Measurements from ENCODE around the gene IMMP2L. TPM values are rescaled to one million over a fixed set of nuclear protein-coding genes. Genes with fewer than 3 reads are reported as not detected.

The IMMP2L gene
- polyA plus RNA-seq, 1 donor: 21.0 TPM

GRCh38 chr7:111232249-111233084 lies 329.8 kb downstream of the IMMP2L start:
- no peak for DNase-seq
- no peaks in the 10 kb centered on the region for H3K9me3 ChIP-seq (ENCODE audit: control insufficient read depth, low read depth, low read length)
- WGBS (ENCODE audit: insufficient coverage, low lambda C conversion rate): no CpG with 5 or more reads among the region's 3 CpGs
- H3K4me3 ChIP-seq (ENCODE audit: low read length): no peak overlapping the region
- no peaks in the 10 kb centered on the region for H3K4me1 ChIP-seq (ENCODE audit: control insufficient read depth, insufficient read depth, low read length)
- no peaks in the 10 kb centered on the region for H3K36me3 ChIP-seq (ENCODE audit: control insufficient read depth, insufficient read depth, low read length)
- H3K27me3 ChIP-seq (ENCODE audit: control insufficient read depth, insufficient read depth, low read length): no peaks in the 10 kb centered on the region
- H3K27ac ChIP-seq (ENCODE audit: low read length): no peak overlapping the region

DNA sequence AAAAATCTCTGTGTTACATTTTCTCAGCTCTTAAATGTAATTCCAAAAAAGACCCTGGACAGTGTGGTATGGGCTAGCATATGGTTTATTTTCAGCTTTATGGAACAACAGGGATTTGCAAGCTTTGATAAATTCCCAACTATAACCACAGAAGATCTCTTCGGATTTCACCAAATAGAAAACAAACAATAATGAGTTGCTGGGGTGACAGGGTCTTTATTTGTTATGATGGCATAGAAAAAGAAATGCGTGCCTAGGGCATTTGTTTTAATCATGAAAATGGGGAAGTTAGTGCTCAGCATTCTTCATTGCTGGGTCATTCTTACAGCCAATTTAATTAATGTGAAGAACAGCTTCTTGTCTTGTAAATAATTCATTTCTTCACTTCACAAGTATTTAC lies 332.4 kb downstream of the IMMP2L start:
- Histone ChIP-seq H3K27ac (ENCODE audit: low read length) (no peak overlapping the region), H3K27me3 (ENCODE audit: control insufficient read depth, insufficient read depth, low read length) (no peaks in the 10 kb centered on the region), H3K4me3 (ENCODE audit: low read length) (no peak overlapping the region), H3K36me3 (ENCODE audit: control insufficient read depth, insufficient read depth, low read length) (no peaks in the 10 kb centered on the region), H3K9me3 (ENCODE audit: control insufficient read depth, low read depth, low read length) (no peaks in the 10 kb centered on the region), H3K4me1 (ENCODE audit: control insufficient read depth, insufficient read depth, low read length) (no peaks in the 10 kb centered on the region)
- no peak for DNase-seq
- 83% methylated on average over 1 of the region's 2 CpGs for WGBS (ENCODE audit: insufficient coverage, low lambda C conversion rate)

- H3K36me3 ChIP-seq (ENCODE audit: control insufficient read depth, insufficient read depth, low read length): no peaks in the 10 kb centered on the region
- no peak overlapping the region for H3K27ac ChIP-seq (ENCODE audit: low read length)
- H3K4me3 ChIP-seq (ENCODE audit: low read length): no peak overlapping the region
- H3K9me3 ChIP-seq (ENCODE audit: control insufficient read depth, low read depth, low read length): no peaks in the 10 kb centered on the region
- DNase-seq: peak in 1 of 2 donors; percentile 8
- no peaks in the 10 kb centered on the region for H3K4me1 ChIP-seq (ENCODE audit: control insufficient read depth, insufficient read depth, low read length)
- H3K27me3 ChIP-seq (ENCODE audit: control insufficient read depth, insufficient read depth, low read length): no peaks in the 10 kb centered on the region
- WGBS (ENCODE audit: insufficient coverage, low lambda C conversion rate): 90% methylated on average over 2 of the region's 4 CpGs
Measured at GRCh38 chr7:111229181-111229740, 333.0 kb downstream of the IMMP2L start.

- no peaks in the 10 kb centered on the region for H3K9me3 ChIP-seq (ENCODE audit: control insufficient read depth, low read depth, low read length)
- H3K36me3 ChIP-seq (ENCODE audit: control insufficient read depth, insufficient read depth, low read length): no peaks in the 10 kb centered on the region
- WGBS (ENCODE audit: insufficient coverage, low lambda C conversion rate): no CpG with 5 or more reads among the region's 1 CpG
- H3K27ac ChIP-seq (ENCODE audit: low read length): no peak overlapping the region
- H3K27me3 ChIP-seq (ENCODE audit: control insufficient read depth, insufficient read depth, low read length): no peaks in the 10 kb centered on the region
- no peak for DNase-seq
- no peaks in the 10 kb centered on the region for H3K4me1 ChIP-seq (ENCODE audit: control insufficient read depth, insufficient read depth, low read length)
- H3K4me3 ChIP-seq (ENCODE audit: low read length): no peak overlapping the region
Measured at GRCh38 chr7:111228437-111228836, 333.9 kb downstream of the IMMP2L start.

- Histone ChIP-seq H3K27ac (ENCODE audit: low read length) (no peak overlapping the region), H3K27me3 (ENCODE audit: control insufficient read depth, insufficient read depth, low read length) (no peaks in the 10 kb centered on the region), H3K4me3 (ENCODE audit: low read length) (no peak overlapping the region), H3K4me1 (ENCODE audit: control insufficient read depth, insufficient read depth, low read length) (no peaks in the 10 kb centered on the region), H3K36me3 (ENCODE audit: control insufficient read depth, insufficient read depth, low read length) (no peaks in the 10 kb centered on the region), H3K9me3 (ENCODE audit: control insufficient read depth, low read depth, low read length) (no peaks in the 10 kb centered on the region)
- 100% methylated on average over 1 of the region's 2 CpGs for WGBS (ENCODE audit: insufficient coverage, low lambda C conversion rate)
- DNase-seq: no peak
Measured at GRCh38 chr7:111226800-111227199, 335.5 kb downstream of the IMMP2L start.

- H3K27me3 ChIP-seq (ENCODE audit: control insufficient read depth, insufficient read depth, low read length): no peaks in the 10 kb centered on the region
- no peaks in the 10 kb centered on the region for H3K4me1 ChIP-seq (ENCODE audit: control insufficient read depth, insufficient read depth, low read length)
- no peak overlapping the region for H3K4me3 ChIP-seq (ENCODE audit: low read length)
- no peaks in the 10 kb centered on the region for H3K9me3 ChIP-seq (ENCODE audit: control insufficient read depth, low read depth, low read length)
- no peaks in the 10 kb centered on the region for H3K36me3 ChIP-seq (ENCODE audit: control insufficient read depth, insufficient read depth, low read length)
- DNase-seq: no peak
- 71% methylated on average over 1 of the region's 2 CpGs for WGBS (ENCODE audit: insufficient coverage, low lambda C conversion rate)
- no peak overlapping the region for H3K27ac ChIP-seq (ENCODE audit: low read length)
Measured at GRCh38 chr7:111224354-111225231, 337.7 kb downstream of the IMMP2L start.

DNA sequence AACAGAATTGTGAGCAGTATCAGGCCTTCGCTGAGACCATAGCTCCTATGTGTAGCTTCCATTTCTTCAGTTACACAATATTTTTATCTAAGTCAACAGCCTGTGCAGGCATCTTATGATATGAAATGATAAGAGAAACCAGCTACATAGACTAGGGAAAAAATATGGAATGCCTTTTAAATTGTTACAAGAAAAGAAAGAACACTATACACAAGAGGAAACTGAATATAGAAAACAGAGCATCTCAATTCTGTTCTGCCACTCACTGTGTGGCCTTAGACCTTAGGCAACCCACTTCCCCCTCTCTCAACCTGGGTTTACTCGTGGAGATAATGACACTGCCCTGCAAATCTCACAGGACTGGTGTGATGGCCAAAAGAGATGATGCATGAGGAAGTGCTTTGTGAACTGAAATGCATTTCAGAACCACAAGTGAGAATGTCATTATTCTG lies 338.5 kb downstream of the IMMP2L start:
- no peak for DNase-seq
- WGBS (ENCODE audit: insufficient coverage, low lambda C conversion rate): 100% methylated on average over 1 of the region's 2 CpGs

DNA sequence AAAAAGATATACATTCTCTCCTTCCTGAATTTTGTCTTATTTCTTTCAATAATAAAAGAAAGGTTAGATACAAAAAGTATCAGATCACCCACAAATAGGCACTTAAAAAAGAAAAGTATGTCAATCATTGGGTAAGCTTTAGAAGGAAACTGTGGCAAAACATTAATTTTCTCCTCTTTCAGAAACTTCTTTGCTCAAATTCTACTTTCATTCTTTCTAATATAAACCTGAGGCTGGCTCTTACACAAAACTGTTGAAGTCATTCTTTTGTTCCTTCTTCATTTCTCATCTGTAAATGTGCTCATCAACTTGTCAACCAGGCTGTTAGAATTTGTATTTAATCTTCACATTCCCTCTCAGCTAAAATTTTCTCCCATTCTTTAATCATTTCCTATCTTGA lies 346.7 kb downstream of the IMMP2L start:
- Histone ChIP-seq H3K27me3 (ENCODE audit: control insufficient read depth, insufficient read depth, low read length) (no peaks in the 10 kb centered on the region), H3K36me3 (ENCODE audit: control insufficient read depth, insufficient read depth, low read length) (no peaks in the 10 kb centered on the region), H3K4me1 (ENCODE audit: control insufficient read depth, insufficient read depth, low read length) (no peaks in the 10 kb centered on the region), H3K27ac (ENCODE audit: low read length) (no peak overlapping the region), H3K9me3 (ENCODE audit: control insufficient read depth, low read depth, low read length) (peaks cover 2% of the 10 kb centered on the region), H3K4me3 (ENCODE audit: low read length) (no peak overlapping the region)
- DNase-seq: no peak

More for the DNA sequence above, 338.5 kb downstream of the IMMP2L start:
- Histone ChIP-seq H3K4me3 (ENCODE audit: low read length) (no peak overlapping the region), H3K9me3 (ENCODE audit: control insufficient read depth, low read depth, low read length) (no peaks in the 10 kb centered on the region), H3K27me3 (ENCODE audit: control insufficient read depth, insufficient read depth, low read length) (no peaks in the 10 kb centered on the region), H3K36me3 (ENCODE audit: control insufficient read depth, insufficient read depth, low read length) (no peaks in the 10 kb centered on the region), H3K27ac (ENCODE audit: low read length) (no peak overlapping the region), H3K4me1 (ENCODE audit: control insufficient read depth, insufficient read depth, low read length) (no peaks in the 10 kb centered on the region)

GRCh38 chr7:111212857-111213523 lies 349.3 kb downstream of the IMMP2L start:
- no peak for DNase-seq
- peaks cover 2% of the 10 kb centered on the region for H3K9me3 ChIP-seq (ENCODE audit: control insufficient read depth, low read depth, low read length)
- no peak overlapping the region for H3K27ac ChIP-seq (ENCODE audit: low read length)
- no peak overlapping the region for H3K4me3 ChIP-seq (ENCODE audit: low read length)
- H3K4me1 ChIP-seq (ENCODE audit: control insufficient read depth, insufficient read depth, low read length): no peaks in the 10 kb centered on the region
- no peaks in the 10 kb centered on the region for H3K27me3 ChIP-seq (ENCODE audit: control insufficient read depth, insufficient read depth, low read length)
- WGBS (ENCODE audit: insufficient coverage, low lambda C conversion rate): no CpG with 5 or more reads among the region's 11 CpGs
- no peaks in the 10 kb centered on the region for H3K36me3 ChIP-seq (ENCODE audit: control insufficient read depth, insufficient read depth, low read length)

DNA sequence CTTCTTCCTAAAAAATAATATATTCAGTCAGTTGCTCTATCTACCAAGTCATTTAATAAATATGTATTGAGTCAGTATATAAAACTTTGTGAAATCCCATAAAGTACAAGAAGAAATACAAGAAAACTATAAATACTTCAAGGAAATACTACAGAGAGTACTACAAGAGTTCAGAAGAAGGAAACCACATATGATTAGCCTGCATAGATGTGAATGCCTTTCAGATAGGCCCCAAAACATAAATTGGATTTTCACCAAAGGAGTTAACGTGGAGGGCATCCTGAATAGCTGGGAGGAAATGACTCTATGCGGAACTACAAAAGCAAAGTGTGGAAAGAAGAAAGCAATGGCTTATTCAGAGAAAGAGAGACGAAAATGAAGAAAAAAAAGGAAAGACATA lies 351.3 kb downstream of the IMMP2L start:
- 93% methylated on average over 3 of the region's 3 CpGs for WGBS (ENCODE audit: insufficient coverage, low lambda C conversion rate)

More for the DNA sequence above, 351.3 kb downstream of the IMMP2L start:
- DNase-seq: no peak
- Histone ChIP-seq H3K9me3 (ENCODE audit: control insufficient read depth, low read depth, low read length) (peaks cover 2% of the 10 kb centered on the region), H3K27ac (ENCODE audit: low read length) (no peak overlapping the region), H3K27me3 (ENCODE audit: control insufficient read depth, insufficient read depth, low read length) (no peaks in the 10 kb centered on the region), H3K4me1 (ENCODE audit: control insufficient read depth, insufficient read depth, low read length) (no peaks in the 10 kb centered on the region), H3K4me3 (ENCODE audit: low read length) (no peak overlapping the region), H3K36me3 (ENCODE audit: control insufficient read depth, insufficient read depth, low read length) (no peaks in the 10 kb centered on the region)
